HG02943 (cell line): ENCODE data around the gene PRPF38A.

Experiments
- ATAC-seq: cut with Tn5 transposase; IDR thresholded peaks from one replicate; pipeline ENCODE4 v1.9.1; 2021; ENCODE audit warnings: mild to moderate bottlenecking, low read depth, moderate library complexity; ENCODE audit not compliant: unreplicated experiment

The PRPF38A gene

GRCh38 chr1:52454779-52455178 lies 50.4 kb downstream of the PRPF38A start:
- ATAC-seq, result no peak

DNA sequence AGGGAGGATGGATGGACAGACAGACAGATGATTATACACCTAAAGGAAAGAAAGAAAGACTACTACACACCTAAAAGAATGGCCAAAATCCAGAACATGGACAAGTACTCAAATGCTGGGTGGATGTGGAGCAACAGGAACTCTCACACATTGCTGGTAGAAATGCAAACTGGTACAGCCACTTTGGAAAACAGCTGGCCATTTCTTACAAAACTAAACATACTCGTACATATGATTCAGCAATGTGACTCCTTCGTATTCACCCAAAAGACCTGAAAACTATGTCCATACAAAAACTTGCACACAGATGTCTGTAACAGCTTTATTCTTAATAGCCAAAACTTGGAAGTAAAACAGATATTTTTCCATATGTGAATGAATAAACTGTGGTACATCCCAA lies 51.3 kb downstream of the PRPF38A start:
- ATAC-seq, result no peak

DNA sequence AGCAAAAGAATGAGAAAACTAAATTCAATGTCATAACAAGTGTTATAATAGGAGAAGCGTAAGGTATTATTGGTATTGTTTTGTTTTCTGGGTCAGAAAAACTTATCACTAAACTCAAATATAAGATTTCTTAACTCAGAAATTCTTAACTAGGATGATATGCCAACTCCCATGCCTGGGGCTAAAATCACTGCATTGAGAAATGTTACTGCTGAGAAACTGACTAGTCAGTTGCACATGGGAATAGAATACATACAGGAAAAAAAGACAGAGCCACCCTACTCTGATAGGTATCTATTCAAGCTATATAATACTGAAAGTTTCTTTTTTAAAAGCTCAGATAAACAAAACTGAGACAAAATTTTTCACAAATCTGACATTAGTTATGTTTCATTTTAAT lies 56.3 kb downstream of the PRPF38A start:
- ATAC-seq, result no peak

DNA sequence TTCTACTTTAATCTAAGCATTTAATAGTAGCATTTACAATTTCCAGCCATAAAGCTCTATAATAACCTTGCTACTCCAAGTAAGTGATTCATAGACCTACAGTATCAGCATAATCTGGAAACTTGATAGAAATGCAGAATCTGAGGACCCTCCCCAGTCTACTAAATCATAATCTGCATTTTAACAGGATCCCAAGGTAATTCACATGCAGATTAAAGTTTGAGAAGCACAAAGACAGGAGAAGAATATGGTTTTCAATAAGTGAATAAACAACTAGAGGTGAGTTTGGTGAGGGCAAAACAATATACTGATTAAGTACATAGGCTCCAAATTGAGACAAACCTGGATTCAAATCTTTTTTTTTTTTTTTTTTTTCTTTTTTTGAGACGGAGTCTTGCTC lies 57.4 kb downstream of the PRPF38A start:
- ATAC-seq, result no peak

DNA sequence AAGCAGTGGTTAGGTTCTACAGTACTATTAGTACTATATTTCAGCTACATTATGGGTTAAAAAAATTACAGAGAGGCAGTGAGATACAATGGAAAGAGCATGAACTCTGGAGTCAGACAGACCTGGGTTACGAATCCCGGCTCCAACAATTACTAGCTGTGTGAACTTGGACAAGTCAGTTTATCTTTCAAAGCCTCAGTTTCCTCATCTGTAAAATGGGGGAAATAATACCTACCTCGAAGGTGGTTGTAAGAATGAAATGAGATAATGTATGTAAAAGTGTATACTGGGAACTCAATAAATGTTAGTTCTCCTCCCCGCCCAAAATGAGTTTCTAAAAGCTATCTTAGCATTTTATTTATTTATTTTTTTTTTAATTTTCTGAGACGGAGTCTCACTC lies 59.5 kb downstream of the PRPF38A start:
- ATAC-seq, result no peak

DNA sequence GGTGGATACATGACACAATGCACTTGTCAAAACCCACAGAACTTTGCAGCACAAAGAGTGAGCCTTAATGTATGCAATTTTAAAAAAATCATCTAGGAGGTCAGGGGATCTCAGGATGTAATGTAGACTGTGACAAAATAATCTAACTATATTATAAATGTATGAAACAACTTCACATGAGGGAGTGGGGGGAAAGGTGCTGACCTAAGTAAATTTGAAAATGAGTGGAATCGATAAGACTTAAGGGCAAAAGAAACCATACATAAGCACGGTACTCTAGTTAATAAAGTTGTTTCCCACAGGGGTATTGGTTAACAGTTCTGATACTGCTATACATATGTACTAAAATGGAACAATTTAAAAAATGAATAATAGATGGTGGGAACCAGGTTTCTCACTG lies 64.7 kb downstream of the PRPF38A start:
- no peak for ATAC-seq
